GM12878 (cell line): Measurements from ENCODE around the gene PLEK2. TPM values are rescaled to one million over a fixed set of nuclear protein-coding genes. Genes with fewer than 3 reads are reported as not detected.

ENCODE experiments used
- ATAC-seq: fragments of 200-7000 bp; cut with Tn5 transposase; 3 replicates; pipeline ENCODE4 v1.9.1; 2020; ENCODE audit warnings: mild to moderate bottlenecking, moderate library complexity
- BruUV-seq: library from RNA; stranded (reverse); fragments of 400-500 nt; replicated peaks from 2 replicates; lab custom pipeline; 2021; lab: Mats Ljungman, UMichigan
- CTCF ChIA-PET: fragments of 300-600 bp; sonication (Branson Sonifier 250); formaldehyde crosslinking; extraction: SDS; loops from one replicate; lab custom pipeline; 2021; ENCODE audit warnings: inconsistent platforms; lab: Yijun Ruan, JAX
- POLR2A ChIA-PET: fragments of 350-600 bp; formaldehyde crosslinking; extraction: SDS; loops from one replicate; lab custom pipeline; 2021; ENCODE audit warnings: inconsistent platforms; lab: Charles Lee
- RAD21 ChIA-PET: fragments of 300-600 bp; sonication (Branson Sonifier 250); formaldehyde crosslinking; loops from one replicate; lab custom pipeline; 2023; ENCODE audit warnings: antibody characterized with exemption; ENCODE audit not compliant: unreplicated experiment; lab: Charles Lee
- SMC1A ChIA-PET: fragments of 300-600 bp; sonication (Branson Sonifier 250); formaldehyde crosslinking; loops from one replicate; lab custom pipeline; 2023; ENCODE audit not compliant: unreplicated experiment, uncharacterized antibody; lab: Charles Lee
- DNase-seq: peaks from one replicate; pipeline ENCODE4 v3.0.0-alpha.2; 2011; ENCODE audit warnings: low read depth, low spot score
- FAIRE-seq: peaks from 3 replicates; lab custom pipeline; 2011; peaks lifted over from hg19 to GRCh38; lab: Jason Lieb, UNC
- H2AFZ ChIP-seq: 2 replicates; pipeline ENCODE4 v1.6.0; 2011; ENCODE audit warnings: low read depth, low read length, control low read depth; ENCODE audit not compliant: control insufficient read depth
- H3K27ac ChIP-seq: 2 replicates; pipeline ENCODE4 v1.5.1; 2011; ENCODE audit warnings: control low read depth; ENCODE audit not compliant: control insufficient read depth, insufficient read depth
- H3K27me3 ChIP-seq, 2 experiments: replicated peaks in 1 of 2; 2 replicates each; pipeline versions ENCODE4 v1.6.0 to v1.6.1; 2011; ENCODE audit warnings: low read length in 1 of 2; ENCODE audit not compliant: control insufficient read depth in 2 of 2, insufficient read depth in 2 of 2
- H3K36me3 ChIP-seq, 2 experiments: 2 replicates each; pipeline ENCODE4 v1.5.1; 2011; ENCODE audit warnings: low read length in 1 of 2; ENCODE audit not compliant: control insufficient read depth in 2 of 2, insufficient read depth in 2 of 2
- H3K4me1 ChIP-seq: 2 replicates; pipeline ENCODE4 v1.6.1; 2011; ENCODE audit warnings: mild to moderate bottlenecking, low read length, moderate library complexity, mixed read lengths; ENCODE audit not compliant: control insufficient read depth, insufficient read depth
- H3K4me2 ChIP-seq: 2 replicates; pipeline ENCODE4 v1.6.0; 2011; ENCODE audit warnings: control low read depth; ENCODE audit not compliant: control insufficient read depth, insufficient read depth
- H3K4me3 ChIP-seq: fragments of 200-600 bp; sonication (generic); 2 replicates; pipeline ENCODE4 v1.5.1; 2016
- H3K79me2 ChIP-seq: 2 replicates; pipeline ENCODE4 v1.6.0; 2011; ENCODE audit warnings: low read length; ENCODE audit not compliant: control insufficient read depth, insufficient read depth
- H3K9ac ChIP-seq: 2 replicates; pipeline ENCODE4 v1.8.0; 2011; ENCODE audit warnings: low read length, control low read depth, mixed read lengths; ENCODE audit not compliant: control insufficient read depth, insufficient read depth
- H3K9me3 ChIP-seq: replicated peaks from 3 replicates; pipeline ENCODE4 v1.5.1; 2011; ENCODE audit warnings: mild to moderate bottlenecking, low read length; ENCODE audit not compliant: control insufficient read depth, insufficient read depth
- H4K20me1 ChIP-seq: 2 replicates; pipeline ENCODE4 v1.6.0; 2011; ENCODE audit not compliant: control insufficient read depth, insufficient read depth
- ATF2 ChIP-seq: IDR thresholded peaks from 2 replicates; pipeline ENCODE4 v1.6.1; 2012; ENCODE audit warnings: low read length, inconsistent platforms
- CTCF ChIP-seq, 3 experiments: IDR thresholded peaks in 2 of 3; conservative IDR thresholded peaks in 1 of 3; 2 replicates each; pipeline ENCODE4 v1.5.1; 2011; ENCODE audit warnings: low read depth in 3 of 3, low read length in 3 of 3, mild to moderate bottlenecking in 3 of 3, control low read depth in 2 of 3, moderate library complexity in 2 of 3, inconsistent platforms in 1 of 3, mixed read lengths in 1 of 3; ENCODE audit not compliant: control insufficient read depth in 2 of 3, insufficient read depth in 1 of 3; ENCODE audit errors: extremely low read depth in 1 of 3
- ESRRA ChIP-seq: IDR thresholded peaks from 2 replicates; pipeline ENCODE4 v1.6.1; 2012; ENCODE audit warnings: mild to moderate bottlenecking, low read length, improper control_type of control experiment
- FOXM1 ChIP-seq: IDR thresholded peaks from 2 replicates; pipeline ENCODE4 v1.6.1; 2012; ENCODE audit warnings: low read depth, mild to moderate bottlenecking, inconsistent platforms, low read length, moderate library complexity
- GATAD2B ChIP-seq: fragments of 450-650 bp; conservative IDR thresholded peaks from 2 replicates; pipeline ENCODE4 v1.6.1; 2017; ENCODE audit warnings: low read depth, mild to moderate bottlenecking, moderate library complexity
- MYB ChIP-seq: fragments of 150-350 bp; IDR thresholded peaks from 2 replicates; pipeline ENCODE4 v1.6.1; 2014; ENCODE audit warnings: mild to moderate bottlenecking, low read depth, low read length, borderline replicate concordance
- TARDBP ChIP-seq: IDR thresholded peaks from 2 replicates; pipeline ENCODE4 v1.6.1; 2016; ENCODE audit warnings: borderline replicate concordance
- ZNF592 ChIP-seq: fragments of 450-650 bp; IDR thresholded peaks from 2 replicates; pipeline ENCODE4 v1.6.1; 2017; ENCODE audit warnings: mild to moderate bottlenecking, moderate library complexity
- ZZZ3 ChIP-seq: IDR thresholded peaks from 2 replicates; pipeline ENCODE4 v1.6.1; 2011; ENCODE audit warnings: low read depth; ENCODE audit not compliant: control insufficient read depth, insufficient read length
- WGBS: methylation state at CpG from one replicate; pipeline ENCODE4 v1.1.6; 2016; ENCODE audit warnings: low lambda C conversion rate; ENCODE audit not compliant: insufficient replicate concordance, insufficient coverage; ENCODE audit errors: missing lambda C conversion rate; 5-methylcytosine and 5-hydroxymethylcytosine counted together
- in situ Hi-C: fragments of 300-500 bp; cut with MboI; formaldehyde crosslinking; loops from 9 replicates; pipeline ENCODE4 v1.14.3; 2018; ENCODE audit warnings: mixed read lengths
- intact Hi-C: fragments of 100-400 bp; cut with micrococcal nuclease; formaldehyde crosslinking; loops from one replicate; pipeline ENCODE4 v1.14.2; 2022; ENCODE audit not compliant: unreplicated experiment
- polyA plus RNA-seq, 11 experiments: library from polyadenylated mRNA; depleted of rRNA in 4 of 11; unstranded in 6 of 11; stranded (reverse) in 5 of 11; fragments of >200 nt; fragmentation: Nextera tagmentation in 4 of 11; fragmentation: Illumina TruSeq in 1 of 11; extraction: Ambion mirVana in 4 of 11; extraction: Trizol in 1 of 11; gene quantifications; 1 replicate in 1 of 11; 2 replicates in 10 of 11; pipeline versions ENCODE4 v1.2.1 to v1.2.3, GENCODE V29; 2011 to 2016; ENCODE audit warnings: inconsistent platforms in 2 of 11, missing spikeins in 2 of 11, low read depth in 1 of 11
- total RNA-seq, 4 experiments: library from RNA; depleted of rRNA in 3 of 4; stranded (reverse); fragments of >200 nt in 3 of 4; fragmentation: Illumina TruSeq in 1 of 4; extraction: Trizol in 1 of 4; gene quantifications; 2 replicates each; pipeline versions ENCODE4 v1.2.1 to v1.2.3, GENCODE V29; 2013 to 2021

Gene PLEK2
- total and polyA plus RNA-seq, 10 of the 15 experiments (the other 5 are each of a cell fraction or from before 2014, with no cell fraction given), result 0.08 to 0.20 TPM; not detected in 8

GRCh38 chr14:67457782-67458181 is 45.8 kb upstream of the PLEK2 start:
- no peaks in the 10 kb centered on the region for H3K4me1 ChIP-seq
- ChIA-PET CTCF (interaction anchor here (1.2 to 1.7 kb wide), 3 partner anchors 30 to 98 kb away, joined by 3 to 4 read pairs (median 3); partner anchors contain the start of genes ATP6V1D and EIF2S1), SMC1A (interaction anchor here (1.2 kb wide), 2 partner anchors 10 to 30 kb away, joined by 3 read pairs; no protein-coding TSS in a partner anchor), RAD21 (interaction anchor here (1.6 kb wide), 1 partner anchor 69 kb away, joined by 3 read pairs; no protein-coding TSS in a partner anchor), POLR2A (no interaction called here)
- H3K27ac ChIP-seq, result no peak overlapping the region
- no peak overlapping the region for H3K9ac ChIP-seq
- WGBS, result 50% methylated on average over 6 of the region's 6 CpGs
- BruUV-seq, result no TSS peak
- FAIRE-seq (no peak), DNase-seq (no peak), ATAC-seq (no peak)
- TF ChIP-seq ATF2, result no peak
- TF ChIP-seq GATAD2B, result no peak
- no peaks in the 10 kb centered on the region for H4K20me1 ChIP-seq
- no peaks in the 10 kb centered on the region for H3K36me3 ChIP-seq
- in situ Hi-C loops, result no loop called here
- H3K4me2 ChIP-seq, result no peak overlapping the region
- H2AFZ ChIP-seq, result no peak overlapping the region
- intact Hi-C loops, result no loop called here
- no peaks in the 10 kb centered on the region for H3K27me3 ChIP-seq
- H3K4me3 ChIP-seq, result no peak overlapping the region
- no peaks in the 10 kb centered on the region for H3K79me2 ChIP-seq
- H3K9me3 ChIP-seq, result no peaks in the 10 kb centered on the region

GRCh38 chr14:67456732-67457131 is 44.8 kb upstream of the PLEK2 start:
- FAIRE-seq (no peak), ATAC-seq (no peak), DNase-seq (no peak)
- BruUV-seq, result no TSS peak
- WGBS, result 29% methylated on average over 5 of the region's 5 CpGs
- in situ Hi-C loops, result no loop called here
- Histone ChIP-seq H3K27ac (no peak overlapping the region), H3K4me1 (no peaks in the 10 kb centered on the region), H2AFZ (no peak overlapping the region), H3K9me3 (no peaks in the 10 kb centered on the region), H3K9ac (no peak overlapping the region), H3K27me3 (no peaks in the 10 kb centered on the region), H4K20me1 (no peaks in the 10 kb centered on the region), H3K4me2 (no peak overlapping the region), H3K36me3 (no peaks in the 10 kb centered on the region), H3K79me2 (no peaks in the 10 kb centered on the region), H3K4me3 (no peak overlapping the region)
- ChIA-PET CTCF (interaction anchor here (1.4 kb wide), 2 partner anchors 10 to 97 kb away, joined by 3 to 5 read pairs; partner anchors contain the start of genes ATP6V1D and EIF2S1), SMC1A (interaction anchor here (0.7 to 1.2 kb wide), 2 partner anchors 31 to 723 kb away, joined by 3 read pairs; no protein-coding TSS in a partner anchor), RAD21 (no interaction called here), POLR2A (no interaction called here)
- intact Hi-C loops, result no loop called here
- TF ChIP-seq CTCF (IDR thresholded peaks at IDR 0.05 in 2 of 3, conservative IDR thresholded peaks at IDR 0.05 in 1 of 3; ENCODE audit: control insufficient read depth in 2 of 3, extremely low read depth in 1 of 3, insufficient read depth in 1 of 3, low read depth in 3 of 3, low read length in 3 of 3), result no peak
- TF ChIP-seq MYB, result no peak
- TF ChIP-seq TARDBP, result no peak
- no peak for TF ChIP-seq ESRRA
- TF ChIP-seq FOXM1, result no peak
- TF ChIP-seq ZNF592, result no peak
- TF ChIP-seq GATAD2B, result no peak
- TF ChIP-seq ZZZ3, result no peak
